ENCODE results near the gene GALNT2. TPM values are rescaled to one million over a fixed set of nuclear protein-coding genes. Genes with fewer than 3 reads are reported as not detected.

GALNT2 gene
- total and polyA plus RNA-seq, 2 experiments from 2014 or later, result 17.8 to 48.3 TPM

DNA sequence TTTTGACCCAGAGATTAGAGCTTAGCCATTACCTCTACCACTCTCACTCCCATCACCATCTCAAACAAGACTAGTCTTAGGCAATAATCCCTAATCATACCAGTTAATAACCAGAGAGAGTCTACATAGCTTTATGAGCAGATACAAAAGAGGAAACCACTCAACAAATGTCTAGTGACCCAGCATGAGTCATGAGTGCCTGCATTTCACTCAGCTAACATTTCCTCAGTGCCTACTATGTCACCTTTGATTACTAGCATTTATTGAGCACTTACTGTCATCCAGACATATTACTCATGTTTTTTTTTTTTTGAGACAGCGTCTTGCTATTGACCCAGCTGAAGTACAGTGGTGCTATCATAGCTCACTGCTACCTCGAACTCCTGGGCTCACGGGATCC, 35.9 kb upstream of the GALNT2 start (continued):
- TF ChIP-seq, protein P1, sequence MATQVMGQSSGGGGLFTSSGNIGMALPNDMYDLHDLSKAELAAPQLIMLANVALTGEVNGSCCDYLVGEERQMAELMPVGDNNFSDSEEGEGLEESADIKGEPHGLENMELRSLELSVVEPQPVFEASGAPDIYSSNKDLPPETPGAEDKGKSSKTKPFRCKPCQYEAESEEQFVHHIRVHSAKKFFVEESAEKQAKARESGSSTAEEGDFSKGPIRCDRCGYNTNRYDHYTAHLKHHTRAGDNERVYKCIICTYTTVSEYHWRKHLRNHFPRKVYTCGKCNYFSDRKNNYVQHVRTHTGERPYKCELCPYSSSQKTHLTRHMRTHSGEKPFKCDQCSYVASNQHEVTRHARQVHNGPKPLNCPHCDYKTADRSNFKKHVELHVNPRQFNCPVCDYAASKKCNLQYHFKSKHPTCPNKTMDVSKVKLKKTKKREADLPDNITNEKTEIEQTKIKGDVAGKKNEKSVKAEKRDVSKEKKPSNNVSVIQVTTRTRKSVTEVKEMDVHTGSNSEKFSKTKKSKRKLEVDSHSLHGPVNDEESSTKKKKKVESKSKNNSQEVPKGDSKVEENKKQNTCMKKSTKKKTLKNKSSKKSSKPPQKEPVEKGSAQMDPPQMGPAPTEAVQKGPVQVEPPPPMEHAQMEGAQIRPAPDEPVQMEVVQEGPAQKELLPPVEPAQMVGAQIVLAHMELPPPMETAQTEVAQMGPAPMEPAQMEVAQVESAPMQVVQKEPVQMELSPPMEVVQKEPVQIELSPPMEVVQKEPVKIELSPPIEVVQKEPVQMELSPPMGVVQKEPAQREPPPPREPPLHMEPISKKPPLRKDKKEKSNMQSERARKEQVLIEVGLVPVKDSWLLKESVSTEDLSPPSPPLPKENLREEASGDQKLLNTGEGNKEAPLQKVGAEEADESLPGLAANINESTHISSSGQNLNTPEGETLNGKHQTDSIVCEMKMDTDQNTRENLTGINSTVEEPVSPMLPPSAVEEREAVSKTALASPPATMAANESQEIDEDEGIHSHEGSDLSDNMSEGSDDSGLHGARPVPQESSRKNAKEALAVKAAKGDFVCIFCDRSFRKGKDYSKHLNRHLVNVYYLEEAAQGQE (IDR thresholded peaks at IDR 0.05; ENCODE audit: unreplicated experiment), result no peak
- no peak for TF ChIP-seq ZNF331 (CRISPR knock-in tag; IDR thresholded peaks at IDR 0.05; ENCODE audit: low read depth)
- TF ChIP-seq CREB1 (CRISPR knock-in tag; IDR thresholded peaks at IDR 0.05; ENCODE audit: low read depth), result no peak

DNA sequence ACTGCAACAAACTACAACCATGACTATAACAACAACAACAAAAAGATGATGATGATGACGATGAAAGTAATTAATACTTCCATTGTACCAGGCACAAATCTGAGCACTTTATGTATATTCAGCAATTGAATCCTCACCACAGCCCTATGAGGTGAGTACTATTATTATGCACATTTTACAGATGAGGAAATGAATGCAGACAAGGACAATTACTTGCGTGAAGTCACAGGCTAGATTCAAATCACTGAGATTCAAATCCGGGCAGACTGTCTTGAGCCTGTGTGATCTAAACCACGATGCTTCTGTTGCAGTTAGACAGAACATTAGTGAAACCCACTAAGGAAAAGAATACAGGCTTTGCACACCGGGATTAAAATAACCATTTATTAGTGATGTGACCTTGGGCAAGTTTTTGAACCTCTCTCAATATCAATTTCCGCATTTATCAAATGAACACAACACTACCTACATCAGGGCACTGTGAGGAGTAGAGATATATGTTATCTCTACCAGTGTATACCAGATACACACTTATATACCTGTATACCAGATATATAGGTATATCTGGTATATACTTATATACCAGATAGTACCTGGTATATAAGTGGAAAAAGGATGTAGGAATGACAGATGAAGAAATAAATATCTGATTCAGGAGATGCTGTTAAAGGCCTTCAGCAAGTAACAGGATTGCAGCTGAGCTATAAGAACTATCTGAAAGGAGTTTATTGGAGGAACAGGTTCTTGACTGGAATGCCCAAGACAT, 34.3 kb upstream of the GALNT2 start:
- no peak overlapping the region for H3K27ac Mint-ChIP-seq
- no peak overlapping the region for H2AFZ ChIP-seq
- H4K20me1 ChIP-seq (replicated peaks; ENCODE audit: insufficient read depth), result no peaks in the 10 kb centered on the region
- no peak overlapping the region for H3K4me2 ChIP-seq
- no peaks in the 10 kb centered on the region for H3K27me3 ChIP-seq (ENCODE audit: insufficient read depth)
- no peak overlapping the region for H3K4me3 ChIP-seq
- no peaks in the 10 kb centered on the region for H3K36me3 ChIP-seq (ENCODE audit: insufficient read depth)
- H3K9me3 Mint-ChIP-seq, result no peaks in the 10 kb centered on the region; the same call in 2 of the 3 replicates
- H3K36me3 Mint-ChIP-seq (ENCODE audit: low read depth), result no peaks in the 10 kb centered on the region
- no peak for DNase-seq (ENCODE audit: low spot score)
- H3K4me3 Mint-ChIP-seq, result no peak overlapping the region
- ATAC-seq, result no peak
- no peaks in the 10 kb centered on the region for H3F3A ChIP-seq (replicated peaks; ENCODE audit: low read depth)
- no peaks in the 10 kb centered on the region for H3K79me2 ChIP-seq (replicated peaks; ENCODE audit: insufficient read depth)
- H3K27me3 Mint-ChIP-seq (ENCODE audit: insufficient read depth, low read depth, poor library complexity), result no peaks in the 10 kb centered on the region
- H3K4me1 ChIP-seq (ENCODE audit: insufficient read depth), result peaks cover 11% of the 10 kb centered on the region
- peaks cover 13% of the 10 kb centered on the region for H3K4me1 Mint-ChIP-seq
- no peaks in the 10 kb centered on the region for H3K9me2 ChIP-seq (ENCODE audit: insufficient read depth)
- H3K27ac ChIP-seq (ENCODE audit: low read depth), result no peak overlapping the region
- TF ChIP-seq ZNF114 (CRISPR knock-in tag; IDR thresholded peaks at IDR 0.05) (no peak), EZH2phosphoT487 (IDR thresholded peaks at IDR 0.05; ENCODE audit: unreplicated experiment) (no peak), POLR2AphosphoS5 (IDR thresholded peaks at IDR 0.05; ENCODE audit: low read depth) (no peak), JUNB (IDR thresholded peaks at IDR 0.05; ENCODE audit: unreplicated experiment) (no peak), ZNF331 (CRISPR knock-in tag; IDR thresholded peaks at IDR 0.05; ENCODE audit: low read depth) (no peak), CREB1 (CRISPR knock-in tag; IDR thresholded peaks at IDR 0.05; ENCODE audit: low read depth) (no peak), EZH2 (IDR thresholded peaks at IDR 0.05; ENCODE audit: low read depth, unreplicated experiment) (no peak), ETS1 (IDR thresholded peaks at IDR 0.05) (no peak), CTCF (conservative IDR thresholded peaks at IDR 0.05; ENCODE audit: low read depth in 2 of 2) (no peak), NANOG (IDR thresholded peaks at IDR 0.05; ENCODE audit: borderline replicate concordance) (no peak)
- TF ChIP-seq, protein P2, sequence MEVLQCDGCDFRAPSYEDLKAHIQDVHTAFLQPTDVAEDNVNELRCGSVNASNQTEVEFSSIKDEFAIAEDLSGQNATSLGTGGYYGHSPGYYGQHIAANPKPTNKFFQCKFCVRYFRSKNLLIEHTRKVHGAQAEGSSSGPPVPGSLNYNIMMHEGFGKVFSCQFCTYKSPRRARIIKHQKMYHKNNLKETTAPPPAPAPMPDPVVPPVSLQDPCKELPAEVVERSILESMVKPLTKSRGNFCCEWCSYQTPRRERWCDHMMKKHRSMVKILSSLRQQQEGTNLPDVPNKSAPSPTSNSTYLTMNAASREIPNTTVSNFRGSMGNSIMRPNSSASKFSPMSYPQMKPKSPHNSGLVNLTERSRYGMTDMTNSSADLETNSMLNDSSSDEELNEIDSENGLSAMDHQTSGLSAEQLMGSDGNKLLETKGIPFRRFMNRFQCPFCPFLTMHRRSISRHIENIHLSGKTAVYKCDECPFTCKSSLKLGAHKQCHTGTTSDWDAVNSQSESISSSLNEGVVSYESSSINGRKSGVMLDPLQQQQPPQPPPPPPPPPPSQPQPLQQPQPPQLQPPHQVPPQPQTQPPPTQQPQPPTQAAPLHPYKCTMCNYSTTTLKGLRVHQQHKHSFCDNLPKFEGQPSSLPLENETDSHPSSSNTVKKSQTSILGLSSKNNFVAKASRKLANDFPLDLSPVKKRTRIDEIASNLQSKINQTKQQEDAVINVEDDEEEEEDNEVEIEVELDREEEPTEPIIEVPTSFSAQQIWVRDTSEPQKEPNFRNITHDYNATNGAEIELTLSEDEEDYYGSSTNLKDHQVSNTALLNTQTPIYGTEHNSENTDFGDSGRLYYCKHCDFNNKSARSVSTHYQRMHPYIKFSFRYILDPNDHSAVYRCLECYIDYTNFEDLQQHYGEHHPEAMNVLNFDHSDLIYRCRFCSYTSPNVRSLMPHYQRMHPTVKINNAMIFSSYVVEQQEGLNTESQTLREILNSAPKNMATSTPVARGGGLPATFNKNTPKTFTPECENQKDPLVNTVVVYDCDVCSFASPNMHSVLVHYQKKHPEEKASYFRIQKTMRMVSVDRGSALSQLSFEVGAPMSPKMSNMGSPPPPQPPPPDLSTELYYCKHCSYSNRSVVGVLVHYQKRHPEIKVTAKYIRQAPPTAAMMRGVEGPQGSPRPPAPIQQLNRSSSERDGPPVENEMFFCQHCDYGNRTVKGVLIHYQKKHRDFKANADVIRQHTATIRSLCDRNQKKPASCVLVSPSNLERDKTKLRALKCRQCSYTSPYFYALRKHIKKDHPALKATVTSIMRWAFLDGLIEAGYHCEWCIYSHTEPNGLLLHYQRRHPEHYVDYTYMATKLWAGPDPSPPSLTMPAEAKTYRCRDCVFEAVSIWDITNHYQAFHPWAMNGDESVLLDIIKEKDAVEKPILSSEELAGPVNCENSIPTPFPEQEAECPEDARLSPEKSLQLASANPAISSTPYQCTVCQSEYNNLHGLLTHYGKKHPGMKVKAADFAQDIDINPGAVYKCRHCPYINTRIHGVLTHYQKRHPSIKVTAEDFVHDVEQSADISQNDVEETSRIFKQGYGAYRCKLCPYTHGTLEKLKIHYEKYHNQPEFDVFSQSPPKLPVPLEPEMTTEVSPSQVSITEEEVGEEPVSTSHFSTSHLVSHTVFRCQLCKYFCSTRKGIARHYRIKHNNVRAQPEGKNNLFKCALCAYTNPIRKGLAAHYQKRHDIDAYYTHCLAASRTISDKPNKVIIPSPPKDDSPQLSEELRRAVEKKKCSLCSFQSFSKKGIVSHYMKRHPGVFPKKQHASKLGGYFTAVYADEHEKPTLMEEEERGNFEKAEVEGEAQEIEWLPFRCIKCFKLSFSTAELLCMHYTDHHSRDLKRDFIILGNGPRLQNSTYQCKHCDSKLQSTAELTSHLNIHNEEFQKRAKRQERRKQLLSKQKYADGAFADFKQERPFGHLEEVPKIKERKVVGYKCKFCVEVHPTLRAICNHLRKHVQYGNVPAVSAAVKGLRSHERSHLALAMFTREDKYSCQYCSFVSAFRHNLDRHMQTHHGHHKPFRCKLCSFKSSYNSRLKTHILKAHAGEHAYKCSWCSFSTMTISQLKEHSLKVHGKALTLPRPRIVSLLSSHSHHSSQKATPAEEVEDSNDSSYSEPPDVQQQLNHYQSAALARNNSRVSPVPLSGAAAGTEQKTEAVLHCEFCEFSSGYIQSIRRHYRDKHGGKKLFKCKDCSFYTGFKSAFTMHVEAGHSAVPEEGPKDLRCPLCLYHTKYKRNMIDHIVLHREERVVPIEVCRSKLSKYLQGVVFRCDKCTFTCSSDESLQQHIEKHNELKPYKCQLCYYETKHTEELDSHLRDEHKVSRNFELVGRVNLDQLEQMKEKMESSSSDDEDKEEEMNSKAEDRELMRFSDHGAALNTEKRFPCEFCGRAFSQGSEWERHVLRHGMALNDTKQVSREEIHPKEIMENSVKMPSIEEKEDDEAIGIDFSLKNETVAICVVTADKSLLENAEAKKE (CRISPR knock-in tag; IDR thresholded peaks at IDR 0.05), result no peak

Measured in GM23338 (cell line).